Mesendoderm (in vitro differentiated cells): ENCODE data around the gene HTR3E.
A peak's percentile ranks its signal among the peaks of the same experiment; 100 is the strongest.
"Not testable (repeated sequence)": the region's sequence is repeated elsewhere in the genome, so short reads cannot be mapped to it uniquely, and the experiment has no call there.

Source experiments
- DNase-seq: peaks from one replicate; pipeline ENCODE4 v3.0.0; 2013
- H2AK5ac ChIP-seq: 2 replicates; pipeline ENCODE4 v1.6.1; 2013; ENCODE audit warnings: low read length, inconsistent platforms
- H2BK120ac ChIP-seq: 2 replicates; pipeline ENCODE4 v1.6.1; 2013; ENCODE audit warnings: low read depth, mild to moderate bottlenecking, low read length, moderate library complexity, mixed read lengths
- H2BK15ac ChIP-seq: replicated peaks from 2 replicates; pipeline ENCODE4 v1.6.1; 2013; ENCODE audit warnings: low read depth, mild to moderate bottlenecking, moderate library complexity
- H2BK5ac ChIP-seq: 2 replicates; pipeline ENCODE4 v1.6.1; 2013; ENCODE audit warnings: low read length, inconsistent platforms
- H3K18ac ChIP-seq: 2 replicates; pipeline ENCODE4 v1.6.1; 2013; ENCODE audit warnings: mild to moderate bottlenecking, low read length, mixed read lengths
- H3K23ac ChIP-seq: one replicate; pipeline ENCODE4 v1.6.1; 2013; ENCODE audit warnings: low read length
- H3K27ac ChIP-seq: 2 replicates; pipeline ENCODE4 v1.5.1; 2013; ENCODE audit warnings: low read depth, mild to moderate bottlenecking, inconsistent platforms, low read length, moderate library complexity
- H3K27me3 ChIP-seq: 2 replicates; pipeline ENCODE4 v1.6.1; 2013; ENCODE audit warnings: low read length, control low read depth, mild to moderate bottlenecking, inconsistent platforms; ENCODE audit not compliant: insufficient read depth, poor library complexity
- H3K36me3 ChIP-seq: 2 replicates; pipeline ENCODE4 v1.6.1; 2013; ENCODE audit warnings: low read length, inconsistent platforms; ENCODE audit not compliant: control insufficient read depth, insufficient read depth
- H3K4ac ChIP-seq: one replicate; pipeline ENCODE4 v1.6.1; 2013; ENCODE audit warnings: low read depth, mild to moderate bottlenecking, low read length, moderate library complexity
- H3K4me1 ChIP-seq: 2 replicates; pipeline ENCODE4 v1.6.1; 2013; ENCODE audit warnings: low read depth, low read length, inconsistent platforms; ENCODE audit not compliant: control insufficient read depth
- H3K4me2 ChIP-seq: 2 replicates; pipeline ENCODE4 v1.6.1; 2013; ENCODE audit warnings: low read length
- H3K4me3 ChIP-seq: 2 replicates; pipeline ENCODE4 v1.5.1; 2013; ENCODE audit warnings: mild to moderate bottlenecking, low read length
- H3K56ac ChIP-seq: one replicate; pipeline ENCODE4 v1.6.1; 2013; ENCODE audit warnings: low read length
- H3K79me1 ChIP-seq: 2 replicates; pipeline ENCODE4 v1.6.1; 2013; ENCODE audit warnings: low read length, inconsistent platforms
- H3K79me2 ChIP-seq: 2 replicates; pipeline ENCODE4 v1.6.1; 2013; ENCODE audit warnings: mild to moderate bottlenecking, low read length; ENCODE audit not compliant: control insufficient read depth, insufficient read depth
- H3K9ac ChIP-seq: 2 replicates; pipeline ENCODE4 v1.6.1; 2013; ENCODE audit warnings: low read length, inconsistent platforms
- H4K5ac ChIP-seq: one replicate; pipeline ENCODE4 v1.6.1; 2013; ENCODE audit warnings: low read length
- H4K8ac ChIP-seq: one replicate; pipeline ENCODE4 v1.6.1; 2013; ENCODE audit warnings: low read depth, mild to moderate bottlenecking, control low read depth, low read length, moderate library complexity
- WGBS: extraction: QIAGEN DNeasy Blood & Tissue Kit; methylation state at CpG from one replicate; pipeline ENCODE4 v1.1.7; 2013; ENCODE audit warnings: low lambda C conversion rate, missing lambda C conversion rate; ENCODE audit not compliant: insufficient coverage; ENCODE audit errors: extremely low coverage; 5-methylcytosine and 5-hydroxymethylcytosine counted together

The HTR3E gene

GRCh38 chr3:184066211-184066610 is 30.7 kb upstream of the HTR3E start:
- H3K4me1 ChIP-seq: no peaks in the 10 kb centered on the region
- no peak overlapping the region for H3K23ac ChIP-seq
- no peak overlapping the region for H3K4me2 ChIP-seq
- H3K27ac ChIP-seq: no peak overlapping the region
- no peak overlapping the region for H2BK120ac ChIP-seq
- H3K56ac ChIP-seq: no peak overlapping the region
- no peak overlapping the region for H3K9ac ChIP-seq
- WGBS: no CpG with 5 or more reads among the region's 2 CpGs
- H3K18ac ChIP-seq: no peak overlapping the region
- no peak overlapping the region for H4K5ac ChIP-seq
- no peak for DNase-seq
- H3K36me3 ChIP-seq: no peaks in the 10 kb centered on the region
- H3K79me2 ChIP-seq: no peaks in the 10 kb centered on the region
- no peak overlapping the region for H4K8ac ChIP-seq
- no peaks in the 10 kb centered on the region for H3K79me1 ChIP-seq
- no peak overlapping the region for H2BK15ac ChIP-seq
- no peak overlapping the region for H3K4ac ChIP-seq
- no peak overlapping the region for H2AK5ac ChIP-seq
- no peaks in the 10 kb centered on the region for H3K27me3 ChIP-seq
- H3K4me3 ChIP-seq: no peak overlapping the region
- H2BK5ac ChIP-seq: no peak overlapping the region

- no peaks in the 10 kb centered on the region for H3K27me3 ChIP-seq
- H3K9ac ChIP-seq: no peak overlapping the region
- no peak overlapping the region for H3K4ac ChIP-seq
- H2BK15ac ChIP-seq: no peak overlapping the region
- peak; percentile 32 for DNase-seq
- H2AK5ac ChIP-seq: no peak overlapping the region
- H3K18ac ChIP-seq: no peak overlapping the region
- no peaks in the 10 kb centered on the region for H3K4me1 ChIP-seq
- H2BK5ac ChIP-seq: no peak overlapping the region
- no peak overlapping the region for H4K8ac ChIP-seq
- no CpG with 5 or more reads among the region's 6 CpGs for WGBS
- no peak overlapping the region for H2BK120ac ChIP-seq
- no peaks in the 10 kb centered on the region for H3K79me2 ChIP-seq
- no peak overlapping the region for H3K23ac ChIP-seq
- no peak overlapping the region for H4K5ac ChIP-seq
- H3K4me2 ChIP-seq: no peak overlapping the region
- no peak overlapping the region for H3K4me3 ChIP-seq
- no peak overlapping the region for H3K56ac ChIP-seq
- H3K79me1 ChIP-seq: no peaks in the 10 kb centered on the region
- H3K27ac ChIP-seq: no peak overlapping the region
- H3K36me3 ChIP-seq: no peaks in the 10 kb centered on the region
Observed at GRCh38 chr3:184067573-184068055, 29.2 kb upstream of the HTR3E start.

GRCh38 chr3:184068344-184068743 is 28.5 kb upstream of the HTR3E start:
- Histone ChIP-seq H2AK5ac (no peak overlapping the region), H3K36me3 (no peaks in the 10 kb centered on the region), H3K9ac (no peak overlapping the region), H4K8ac (no peak overlapping the region), H3K79me1 (no peaks in the 10 kb centered on the region), H3K56ac (no peak overlapping the region), H3K4me2 (no peak overlapping the region), H3K4ac (no peak overlapping the region), H4K5ac (no peak overlapping the region), H3K4me3 (no peak overlapping the region), H2BK5ac (no peak overlapping the region), H2BK15ac (no peak overlapping the region), H3K27me3 (no peaks in the 10 kb centered on the region), H3K23ac (no peak overlapping the region), H3K27ac (no peak overlapping the region), H3K4me1 (no peaks in the 10 kb centered on the region), H2BK120ac (no peak overlapping the region), H3K79me2 (no peaks in the 10 kb centered on the region), H3K18ac (no peak overlapping the region)
- no peak for DNase-seq
- WGBS: no CpG with 5 or more reads among the region's 5 CpGs

GRCh38 chr3:184071142-184071541 is 25.7 kb upstream of the HTR3E start:
- H2BK15ac ChIP-seq, H3K36me3 ChIP-seq, H3K4me2 ChIP-seq, H3K4ac ChIP-seq, H3K4me1 ChIP-seq, H3K56ac ChIP-seq, H2BK120ac ChIP-seq, H4K8ac ChIP-seq, H3K23ac ChIP-seq, H3K27me3 ChIP-seq, H2AK5ac ChIP-seq, H3K79me2 ChIP-seq, H3K79me1 ChIP-seq, H3K4me3 ChIP-seq, H2BK5ac ChIP-seq, DNase-seq, H3K18ac ChIP-seq, H3K27ac ChIP-seq, H4K5ac ChIP-seq, H3K9ac ChIP-seq: not testable (repeated sequence)
- no CpG with 5 or more reads among the region's 7 CpGs for WGBS

- Histone ChIP-seq H2BK120ac (no peak overlapping the region), H3K4me3 (no peak overlapping the region), H2AK5ac (no peak overlapping the region), H3K23ac (no peak overlapping the region), H3K36me3 (no peaks in the 10 kb centered on the region), H3K4me1 (no peaks in the 10 kb centered on the region), H3K18ac (no peak overlapping the region), H3K56ac (no peak overlapping the region), H3K27ac (no peak overlapping the region), H2BK5ac (no peak overlapping the region), H3K79me1 (no peaks in the 10 kb centered on the region), H3K27me3 (no peaks in the 10 kb centered on the region), H4K5ac (no peak overlapping the region), H3K4ac (no peak overlapping the region), H2BK15ac (no peak overlapping the region), H3K4me2 (no peak overlapping the region), H3K9ac (no peak overlapping the region), H4K8ac (no peak overlapping the region), H3K79me2 (no peaks in the 10 kb centered on the region)
- peak; percentile 56 for DNase-seq
- no CpG with 5 or more reads among the region's 4 CpGs for WGBS
Observed at GRCh38 chr3:184073621-184074020, 23.2 kb upstream of the HTR3E start.

- H4K8ac ChIP-seq: no peak overlapping the region
- H3K4me2 ChIP-seq: no peak overlapping the region
- H3K27me3 ChIP-seq: no peaks in the 10 kb centered on the region
- H3K36me3 ChIP-seq: no peaks in the 10 kb centered on the region
- no peak overlapping the region for H3K23ac ChIP-seq
- no peaks in the 10 kb centered on the region for H3K79me1 ChIP-seq
- no peak overlapping the region for H2BK120ac ChIP-seq
- H3K4ac ChIP-seq: no peak overlapping the region
- H3K18ac ChIP-seq: no peak overlapping the region
- H3K27ac ChIP-seq: no peak overlapping the region
- H2BK15ac ChIP-seq: no peak overlapping the region
- no peak overlapping the region for H3K4me3 ChIP-seq
- H2BK5ac ChIP-seq: no peak overlapping the region
- H3K4me1 ChIP-seq: no peaks in the 10 kb centered on the region
- DNase-seq: no peak
- H3K56ac ChIP-seq: no peak overlapping the region
- no CpG with 5 or more reads among the region's 6 CpGs for WGBS
- H4K5ac ChIP-seq: no peak overlapping the region
- H3K79me2 ChIP-seq: no peaks in the 10 kb centered on the region
- no peak overlapping the region for H3K9ac ChIP-seq
- no peak overlapping the region for H2AK5ac ChIP-seq
Observed at GRCh38 chr3:184075901-184076300, 21.0 kb upstream of the HTR3E start.
